WERI-Rb-1 (cell line): Measurements from ENCODE around the gene UST.

Experiments used
- DNase-seq: peaks from one replicate; pipeline ENCODE4 v3.0.0-alpha.2; 2020
- H3K27ac ChIP-seq: fragments of 250-450 bp; sonication (Bioruptor Pico); 2 replicates; pipeline ENCODE4 v1.5.1; 2020; ENCODE audit warnings: mild to moderate bottlenecking, moderate library complexity
- H3K27me3 ChIP-seq: fragments of 250-450 bp; sonication (Bioruptor Pico); 2 replicates; pipeline ENCODE4 v1.5.1; 2021; ENCODE audit warnings: mild to moderate bottlenecking, low read depth, moderate library complexity; ENCODE audit not compliant: insufficient read depth, severe bottlenecking
- H3K36me3 ChIP-seq: fragments of 250-450 bp; sonication (Bioruptor Pico); 2 replicates; pipeline ENCODE4 v1.5.1; 2020; ENCODE audit warnings: mild to moderate bottlenecking, moderate library complexity
- H3K4me3 ChIP-seq: 2 replicates; pipeline ENCODE4 v1.5.1; 2011; ENCODE audit warnings: low read depth, mild to moderate bottlenecking, control low read depth, low read length
- H3K9me3 ChIP-seq: fragments of 250-450 bp; sonication (Bioruptor Pico); 2 replicates; pipeline ENCODE4 v1.5.1; 2021; ENCODE audit warnings: mild to moderate bottlenecking, moderate library complexity; ENCODE audit not compliant: severe bottlenecking
- CTCF ChIP-seq: IDR thresholded peaks from 2 replicates; pipeline ENCODE4 v1.5.1; 2011; ENCODE audit warnings: low read depth, mild to moderate bottlenecking, control low read depth, inconsistent platforms, low read length

The UST gene

GRCh38 chr6:148968771-148969602, 222.2 kb downstream of the UST start:
- Histone ChIP-seq H3K36me3 (no peaks in the 10 kb centered on the region), H3K9me3 (no peaks in the 10 kb centered on the region), H3K27ac (no peak overlapping the region), H3K4me3 (no peak overlapping the region), H3K27me3 (no peaks in the 10 kb centered on the region)
- TF ChIP-seq CTCF: no peak
- DNase-seq: no peak

- no peak for DNase-seq
- Histone ChIP-seq H3K9me3 (no peaks in the 10 kb centered on the region), H3K27ac (no peak overlapping the region), H3K27me3 (no peaks in the 10 kb centered on the region), H3K4me3 (no peak overlapping the region), H3K36me3 (no peaks in the 10 kb centered on the region)
- no peak for TF ChIP-seq CTCF
Observed at GRCh38 chr6:148969603-148970061, 222.8 kb downstream of the UST start.

GRCh38 chr6:148971031-148971927, 224.4 kb downstream of the UST start:
- no peak for DNase-seq
- no peak overlapping the region for H3K27ac ChIP-seq
- H3K36me3 ChIP-seq: no peaks in the 10 kb centered on the region
- no peaks in the 10 kb centered on the region for H3K9me3 ChIP-seq
- H3K4me3 ChIP-seq: no peak overlapping the region
- no peaks in the 10 kb centered on the region for H3K27me3 ChIP-seq
- TF ChIP-seq CTCF: no peak

- Histone ChIP-seq H3K36me3 (no peaks in the 10 kb centered on the region), H3K9me3 (no peaks in the 10 kb centered on the region), H3K4me3 (no peak overlapping the region), H3K27ac (no peak overlapping the region), H3K27me3 (no peaks in the 10 kb centered on the region)
- no peak for TF ChIP-seq CTCF
- DNase-seq: peak; percentile 21
Observed at GRCh38 chr6:148972481-148972880, 225.7 kb downstream of the UST start.

GRCh38 chr6:148973538-148974208, 226.8 kb downstream of the UST start:
- peak; percentile 14 for DNase-seq
- no peaks in the 10 kb centered on the region for H3K27me3 ChIP-seq
- TF ChIP-seq CTCF: peak; percentile 39; the same call in 1 of the 2 replicates
- no peak overlapping the region for H3K4me3 ChIP-seq
- no peaks in the 10 kb centered on the region for H3K9me3 ChIP-seq
- no peak overlapping the region for H3K27ac ChIP-seq
- no peaks in the 10 kb centered on the region for H3K36me3 ChIP-seq
